ENCODE measurements around the gene ZC3H12D.

- TF ChIP-seq, protein P1, sequence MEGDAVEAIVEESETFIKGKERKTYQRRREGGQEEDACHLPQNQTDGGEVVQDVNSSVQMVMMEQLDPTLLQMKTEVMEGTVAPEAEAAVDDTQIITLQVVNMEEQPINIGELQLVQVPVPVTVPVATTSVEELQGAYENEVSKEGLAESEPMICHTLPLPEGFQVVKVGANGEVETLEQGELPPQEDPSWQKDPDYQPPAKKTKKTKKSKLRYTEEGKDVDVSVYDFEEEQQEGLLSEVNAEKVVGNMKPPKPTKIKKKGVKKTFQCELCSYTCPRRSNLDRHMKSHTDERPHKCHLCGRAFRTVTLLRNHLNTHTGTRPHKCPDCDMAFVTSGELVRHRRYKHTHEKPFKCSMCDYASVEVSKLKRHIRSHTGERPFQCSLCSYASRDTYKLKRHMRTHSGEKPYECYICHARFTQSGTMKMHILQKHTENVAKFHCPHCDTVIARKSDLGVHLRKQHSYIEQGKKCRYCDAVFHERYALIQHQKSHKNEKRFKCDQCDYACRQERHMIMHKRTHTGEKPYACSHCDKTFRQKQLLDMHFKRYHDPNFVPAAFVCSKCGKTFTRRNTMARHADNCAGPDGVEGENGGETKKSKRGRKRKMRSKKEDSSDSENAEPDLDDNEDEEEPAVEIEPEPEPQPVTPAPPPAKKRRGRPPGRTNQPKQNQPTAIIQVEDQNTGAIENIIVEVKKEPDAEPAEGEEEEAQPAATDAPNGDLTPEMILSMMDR (conservative IDR thresholded peaks at IDR 0.05; ENCODE audit: low read depth, low read length): no peak
- no peak for TF ChIP-seq EZH2phosphoT487 (IDR thresholded peaks at IDR 0.05; ENCODE audit: borderline replicate concordance, low read length)
- TF ChIP-seq EZH2 (IDR thresholded peaks at IDR 0.05; ENCODE audit: low read length, unreplicated experiment): no peak
Observed at GRCh38 chr6:149483334-149483725, 1.5 kb downstream of the ZC3H12D start.

Data from PC-3 (cell line).